Adrenal gland (tissue), 12 donors: ENCODE results near the gene PMIS2. TPM values are rescaled to one million over a fixed set of nuclear protein-coding genes. Genes with fewer than 3 reads are reported as not detected.

ENCODE experiments used
- DNase-seq, 7 donors: peaks; one replicate each; pipeline ENCODE4 v3.0.0-alpha.2; 2019 to 2020
- H3K27ac ChIP-seq, 5 donors: fragments of 200-600 bp; sonication (generic) in 4 of 5; 1 replicate in 3 of 5; 2 replicates in 2 of 5; pipeline versions ENCODE4 v1.5.1 to v1.8.0; 2016 to 2020; ENCODE audit warnings: mild to moderate bottlenecking in 1 of 5
- H3K27me3 ChIP-seq: fragments of 200-600 bp; 2 replicates; pipeline ENCODE4 v1.8.0; 2021
- H3K36me3 ChIP-seq, 2 donors: fragments of 200-600 bp; replicated peaks in 1 of 2; 1 replicate in 1 of 2; 2 replicates in 1 of 2; pipeline versions ENCODE4 v1.5.1 to v1.8.0; 2018 to 2022
- H3K4me1 ChIP-seq, 2 donors: fragments of 200-600 bp; replicated peaks in 1 of 2; 1 replicate in 1 of 2; 2 replicates in 1 of 2; pipeline versions ENCODE4 v1.5.1 to v1.8.0; 2018 to 2021
- H3K4me3 ChIP-seq, 4 donors: fragments of 200-600 bp; sonication (generic) in 3 of 4; one replicate each; pipeline ENCODE4 v1.5.1; 2016 to 2018
- H3K9me3 ChIP-seq, 3 donors: fragments of 200-600 bp; sonication (generic) in 1 of 3; replicated peaks in 1 of 3; 1 replicate in 2 of 3; 2 replicates in 1 of 3; pipeline versions ENCODE4 v1.5.1 to v1.8.0; 2016 to 2021
- CTCF ChIP-seq, 6 experiments: fragments of 450-650 bp in 4 of 6; fragments of 200-600 bp in 2 of 6; sonication (generic) in 1 of 6; IDR thresholded peaks; 1 replicate in 5 of 6; 2 replicates in 1 of 6; pipeline versions ENCODE4 v1.5.1 to v1.8.0; 2016 to 2021; ENCODE audit warnings: antibody characterized with exemption in 6 of 6, mild to moderate bottlenecking in 2 of 6, moderate library complexity in 1 of 6
- POLR2A ChIP-seq, 2 donors: fragments of 450-650 bp; IDR thresholded peaks; one replicate each; pipeline ENCODE4 v1.6.1; 2017; ENCODE audit warnings: antibody characterized with exemption in 2 of 2, mild to moderate bottlenecking in 2 of 2, moderate library complexity in 1 of 2
- WGBS, 4 donors: extraction: QIAGEN DNeasy Blood & Tissue Kit in 2 of 4; methylation state at CpG; one replicate each; pipeline versions ENCODE4 v1.1.5 to v1.1.7; 2013 to 2017; 5-methylcytosine and 5-hydroxymethylcytosine counted together
- intact Hi-C, 2 donors: fragments of 100-400 bp; cut with DNase I; formaldehyde crosslinking; loops; one replicate each; pipeline versions ENCODE4 v1.14.1 to v1.15.0; 2022 to 2023
- polyA plus RNA-seq, 3 donors: library from polyadenylated mRNA; stranded (reverse); fragments of 200-250 nt in 2 of 3; fragments of 350-450 nt in 1 of 3; fragmentation: Illumina TruSeq in 1 of 3; extraction: RNeasy Lipid Tissue Mini Kit (QIAGEN cat#74804) in 1 of 3; gene quantifications; one replicate each; pipeline ENCODE4 v1.2.3, GENCODE V29; 2013 to 2014
- total RNA-seq, 9 donors: library from RNA; depleted of rRNA in 4 of 9; stranded (reverse); fragments of >200 nt in 4 of 9; fragments of 120-200 nt in 1 of 9; fragmentation: NEBNext Ultra II Directional in 1 of 9; extraction: Animal tissue kit (Norgen Biotek cat#: 25700) in 1 of 9; gene quantifications; one replicate each; pipeline versions ENCODE4 v1.1.0 to v1.2.4, GENCODE V29; 2013 to 2023
- donor health status: healthy with polysubstance abuse.
- donor health status: Bipolar disorder and iron deficiency.
- donor health status: DM: yes; HTN: yes; CAD: no.
- donor health status: DM: no; HTN: no; CAD: no.
- donor health status: DM: no; HTN: no; CAD: no.
- donor health status: DM: yes; HTN: yes; CAD: no.

PMIS2 gene
- total and polyA plus RNA-seq, 12 donors: 0.61 to 0.81 TPM; not detected in 10

GRCh38 chr19:35613574-35613973 is 27.6 kb downstream of the PMIS2 start:
- Histone ChIP-seq H3K36me3 (no peaks in the 10 kb centered on the region), H3K4me1 (peaks cover 6 to 10% of the 10 kb centered on the region in 2 donors), H3K27me3 (no peaks in the 10 kb centered on the region), H3K4me3 (no peak overlapping the region), H3K9me3 (no peaks in the 10 kb centered on the region), H3K27ac (no peak overlapping the region)
- TF ChIP-seq CTCF (IDR thresholded peaks at IDR 0.05): no peak
- DNase-seq: no peak
- intact Hi-C loops: no loop called here
- 86 to 100% (median 89%) methylated on average over 1 of the region's 1 CpG; no CpG with 5 or more reads in 1 of the 4 donors for WGBS, 4 donors

- Histone ChIP-seq H3K27me3 (no peaks in the 10 kb centered on the region), H3K27ac (no peak overlapping the region), H3K4me3 (no peak overlapping the region), H3K36me3 (no peaks in the 10 kb centered on the region), H3K9me3 (no peaks in the 10 kb centered on the region), H3K4me1 (peaks cover 6 to 10% of the 10 kb centered on the region in 2 donors)
- DNase-seq: no peak
- TF ChIP-seq CTCF (IDR thresholded peaks at IDR 0.05): no peak
- 89 to 100% (median 96%) methylated on average over 2 to 17 of the region's 17 CpGs for WGBS, 4 donors
- intact Hi-C loops: no loop called here
Measured at GRCh38 chr19:35615036-35615435, 29.1 kb downstream of the PMIS2 start.

- intact Hi-C loops: no loop called here
- 84 to 100% (median 95%) methylated on average over 1 to 7 of the region's 7 CpGs for WGBS, 4 donors
Measured at GRCh38 chr19:35618857-35619256, 32.9 kb downstream of the PMIS2 start.

GRCh38 chr19:35619290-35619923 is 33.4 kb downstream of the PMIS2 start:
- DNase-seq: no peak
- H3K27ac ChIP-seq: no peak overlapping the region
- H3K4me3 ChIP-seq: no peak overlapping the region
- intact Hi-C loops: no loop called here
- H3K27me3 ChIP-seq: no peaks in the 10 kb centered on the region
- 92 to 100% (median 96%) methylated on average over 5 to 12 of the region's 12 CpGs for WGBS, 4 donors
- TF ChIP-seq CTCF (IDR thresholded peaks at IDR 0.05) (no peak), POLR2A (IDR thresholded peaks at IDR 0.05) (no peak)
- no peaks in the 10 kb centered on the region for H3K4me1 ChIP-seq
- H3K36me3 ChIP-seq: no peaks in the 10 kb centered on the region
- no peaks in the 10 kb centered on the region for H3K9me3 ChIP-seq

More at GRCh38 chr19:35618857-35619256, 32.9 kb downstream of the PMIS2 start:
- no peak for TF ChIP-seq POLR2A (IDR thresholded peaks at IDR 0.05)
- no peak for TF ChIP-seq CTCF (IDR thresholded peaks at IDR 0.05)
- Histone ChIP-seq H3K36me3 (no peaks in the 10 kb centered on the region), H3K4me3 (no peak overlapping the region), H3K27me3 (no peaks in the 10 kb centered on the region), H3K4me1 (no peaks in the 10 kb centered on the region), H3K27ac (no peak overlapping the region), H3K9me3 (no peaks in the 10 kb centered on the region)
- no peak for DNase-seq
